Natural killer cell treated with Interleukin-12 subunit alpha and Interleukin-12 subunit beta and Interleukin-15 and Interleukin-18, amount 100 ng/mL, for 72 hours (primary cell): ENCODE results near the gene PTPRD. TPM values are rescaled to one million over a fixed set of nuclear protein-coding genes. Genes with fewer than 3 reads are reported as not detected.
A peak's percentile ranks its signal among the peaks of the same experiment; 100 is the strongest.

ENCODE experiments used
- ATAC-seq, 2 donors: fragments of 150-1000 bp; cut with Tn5 transposase in 1 of 2; sonication (Bioruptor Pico), chemical (Tn5 transposase) in 1 of 2; 2 replicates each; pipeline ENCODE4 v1.10.0; 2021
- DNase-seq: peaks from one replicate; pipeline ENCODE4 v3.0.0; 2022; ENCODE audit warnings: low spot score
- H3K27ac Mint-ChIP-seq, 2 donors: 1 replicate in 1 of 2; 2 replicates in 1 of 2; pipeline ENCODE4 v1.8.0; 2022; ENCODE audit warnings: mixed read lengths in 2 of 2, mild to moderate bottlenecking in 1 of 2, moderate library complexity in 1 of 2
- H3K27me3 Mint-ChIP-seq, 2 donors: 1 replicate in 1 of 2; 2 replicates in 1 of 2; pipeline ENCODE4 v1.8.0; 2022; ENCODE audit warnings: mixed read lengths in 2 of 2
- H3K36me3 Mint-ChIP-seq: one replicate; pipeline ENCODE4 v1.8.0; 2022; ENCODE audit warnings: mixed read lengths
- H3K4me1 Mint-ChIP-seq, 2 donors: 1 replicate in 1 of 2; 2 replicates in 1 of 2; pipeline ENCODE4 v1.8.0; 2022; ENCODE audit warnings: low read depth in 2 of 2, mixed read lengths in 2 of 2, mild to moderate bottlenecking in 1 of 2
- H3K4me3 Mint-ChIP-seq: one replicate; pipeline ENCODE4 v1.8.0; 2022; ENCODE audit warnings: mixed read lengths
- H3K9me3 Mint-ChIP-seq: 2 replicates; pipeline ENCODE4 v1.8.0; 2022; ENCODE audit warnings: mixed read lengths
- total RNA-seq, 2 donors: library from RNA; stranded (reverse); gene quantifications; one replicate each; pipeline ENCODE4 v1.2.3, GENCODE V29; 2022

The PTPRD gene
- total RNA-seq, 2 donors from 2014 or later = 0.53 to 3.7 TPM

GRCh38 chr9:8649807-8650206 lies 1963.0 kb downstream of the PTPRD start:
- peaks cover 9% of the 10 kb centered on the region for H3K9me3 Mint-ChIP-seq
- H3K4me1 Mint-ChIP-seq = peaks cover 0 to 4% of the 10 kb centered on the region in 2 donors
- H3K4me3 Mint-ChIP-seq = no peak overlapping the region
- peaks cover 0 to 3% of the 10 kb centered on the region in 2 donors for H3K27me3 Mint-ChIP-seq
- DNase-seq (no peak), ATAC-seq (no peak)
- H3K36me3 Mint-ChIP-seq = no peaks in the 10 kb centered on the region
- no peak overlapping the region for H3K27ac Mint-ChIP-seq

- no peak overlapping the region for H3K4me3 Mint-ChIP-seq
- DNase-seq (no peak), ATAC-seq (peak in 1 of 2 donors; percentile 85)
- peak overlapping the region; percentile 46 to 80 for H3K27ac Mint-ChIP-seq
- peaks cover 0 to 4% of the 10 kb centered on the region in 2 donors for H3K4me1 Mint-ChIP-seq
- peaks cover 9% of the 10 kb centered on the region for H3K9me3 Mint-ChIP-seq
- H3K27me3 Mint-ChIP-seq = peaks cover 0 to 3% of the 10 kb centered on the region in 2 donors
- H3K36me3 Mint-ChIP-seq = no peaks in the 10 kb centered on the region
Measured at GRCh38 chr9:8649160-8649559, 1963.6 kb downstream of the PTPRD start.

- no peaks in the 10 kb centered on the region for H3K27me3 Mint-ChIP-seq
- H3K4me3 Mint-ChIP-seq = no peak overlapping the region
- ATAC-seq (peak in 1 of 2 donors; percentile 8), DNase-seq (no peak)
- peaks cover 3% of the 10 kb centered on the region for H3K9me3 Mint-ChIP-seq
- H3K27ac Mint-ChIP-seq = peak overlapping the region; percentile 46 to 80
- no peaks in the 10 kb centered on the region for H3K36me3 Mint-ChIP-seq
- H3K4me1 Mint-ChIP-seq = peaks cover 0 to 4% of the 10 kb centered on the region in 2 donors
Measured at GRCh38 chr9:8648271-8648845, 1964.4 kb downstream of the PTPRD start.

- Mint-ChIP-seq H3K4me3 (no peak overlapping the region), H3K9me3 (peaks cover 3% of the 10 kb centered on the region)
Measured at GRCh38 chr9:8647824-8648223, 1965.0 kb downstream of the PTPRD start.

GRCh38 chr9:8644571-8644970 lies 1968.2 kb downstream of the PTPRD start:
- Mint-ChIP-seq H3K4me3 (no peak overlapping the region), H3K4me1 (peaks cover 0 to 4% of the 10 kb centered on the region in 2 donors), H3K9me3 (peaks cover 3% of the 10 kb centered on the region), H3K36me3 (no peaks in the 10 kb centered on the region), H3K27me3 (no peaks in the 10 kb centered on the region), H3K27ac (no peak overlapping the region)
- no peak for DNase-seq
- no peak for ATAC-seq

More at GRCh38 chr9:8647824-8648223, 1965.0 kb downstream of the PTPRD start:
- no peak for DNase-seq
- ATAC-seq = no peak
- Mint-ChIP-seq H3K27me3 (no peaks in the 10 kb centered on the region), H3K4me1 (peaks cover 0 to 4% of the 10 kb centered on the region in 2 donors), H3K36me3 (no peaks in the 10 kb centered on the region), H3K27ac (no peak overlapping the region)

GRCh38 chr9:8643896-8644295 lies 1968.9 kb downstream of the PTPRD start:
- H3K4me3 Mint-ChIP-seq = no peak overlapping the region
- no peaks in the 10 kb centered on the region for H3K36me3 Mint-ChIP-seq
- H3K4me1 Mint-ChIP-seq = no peaks in the 10 kb centered on the region
- H3K9me3 Mint-ChIP-seq = peaks cover 3% of the 10 kb centered on the region
- peak; percentile 30 to 31 for ATAC-seq
- no peak overlapping the region for H3K27ac Mint-ChIP-seq
- no peak for DNase-seq
- no peaks in the 10 kb centered on the region for H3K27me3 Mint-ChIP-seq

GRCh38 chr9:8643464-8643863 lies 1969.3 kb downstream of the PTPRD start:
- Mint-ChIP-seq H3K9me3 (peaks cover 3% of the 10 kb centered on the region), H3K36me3 (no peaks in the 10 kb centered on the region), H3K27ac (no peak overlapping the region), H3K4me1 (no peaks in the 10 kb centered on the region), H3K27me3 (no peaks in the 10 kb centered on the region), H3K4me3 (no peak overlapping the region)
- DNase-seq = no peak
- peak; percentile 46 to 63 for ATAC-seq

GRCh38 chr9:8640761-8641160 lies 1972.0 kb downstream of the PTPRD start:
- H3K4me3 Mint-ChIP-seq = no peak overlapping the region
- peaks cover 2% of the 10 kb centered on the region for H3K9me3 Mint-ChIP-seq
- H3K27me3 Mint-ChIP-seq = no peaks in the 10 kb centered on the region
- H3K36me3 Mint-ChIP-seq = no peaks in the 10 kb centered on the region
- no peak for ATAC-seq
- H3K4me1 Mint-ChIP-seq = no peaks in the 10 kb centered on the region
- no peak for DNase-seq
- H3K27ac Mint-ChIP-seq = no peak overlapping the region

GRCh38 chr9:8637626-8638025 lies 1975.2 kb downstream of the PTPRD start:
- no peaks in the 10 kb centered on the region for H3K4me1 Mint-ChIP-seq
- ATAC-seq = no peak
- DNase-seq = no peak
- H3K4me3 Mint-ChIP-seq = no peak overlapping the region
- H3K9me3 Mint-ChIP-seq = no peaks in the 10 kb centered on the region
- no peaks in the 10 kb centered on the region for H3K27me3 Mint-ChIP-seq
- H3K36me3 Mint-ChIP-seq = no peaks in the 10 kb centered on the region
- no peak overlapping the region for H3K27ac Mint-ChIP-seq

GRCh38 chr9:8633784-8634183 lies 1979.0 kb downstream of the PTPRD start:
- no peak for DNase-seq
- ATAC-seq = no peak
- H3K4me3 Mint-ChIP-seq = no peak overlapping the region
- no peaks in the 10 kb centered on the region for H3K4me1 Mint-ChIP-seq
- no peaks in the 10 kb centered on the region for H3K27me3 Mint-ChIP-seq
- H3K27ac Mint-ChIP-seq = no peak overlapping the region
- H3K36me3 Mint-ChIP-seq = no peaks in the 10 kb centered on the region
- no peaks in the 10 kb centered on the region for H3K9me3 Mint-ChIP-seq

- no peak overlapping the region for H3K27ac Mint-ChIP-seq
- ATAC-seq (no peak), DNase-seq (no peak)
- H3K4me3 Mint-ChIP-seq = no peak overlapping the region
- no peaks in the 10 kb centered on the region for H3K36me3 Mint-ChIP-seq
- H3K4me1 Mint-ChIP-seq = no peaks in the 10 kb centered on the region
- H3K9me3 Mint-ChIP-seq = peaks cover 2% of the 10 kb centered on the region
- H3K27me3 Mint-ChIP-seq = no peaks in the 10 kb centered on the region
Measured at GRCh38 chr9:8632493-8632892, 1980.3 kb downstream of the PTPRD start.

- no peaks in the 10 kb centered on the region for H3K27me3 Mint-ChIP-seq
- no peak for DNase-seq
- peaks cover 3% of the 10 kb centered on the region for H3K9me3 Mint-ChIP-seq
- no peak overlapping the region for H3K4me3 Mint-ChIP-seq
- no peaks in the 10 kb centered on the region for H3K36me3 Mint-ChIP-seq
- ATAC-seq = no peak
- H3K4me1 Mint-ChIP-seq = no peaks in the 10 kb centered on the region
- no peak overlapping the region for H3K27ac Mint-ChIP-seq
Measured at GRCh38 chr9:8628791-8629190, 1984.0 kb downstream of the PTPRD start.

GRCh38 chr9:8627976-8628679 lies 1984.7 kb downstream of the PTPRD start:
- Mint-ChIP-seq H3K36me3 (no peaks in the 10 kb centered on the region), H3K4me1 (no peaks in the 10 kb centered on the region), H3K27ac (no peak overlapping the region), H3K27me3 (no peaks in the 10 kb centered on the region), H3K9me3 (peaks cover 3% of the 10 kb centered on the region), H3K4me3 (no peak overlapping the region)
- ATAC-seq (no peak), DNase-seq (no peak)

- no peak for DNase-seq
- H3K27ac Mint-ChIP-seq = no peak overlapping the region
- no peak for ATAC-seq
- H3K27me3 Mint-ChIP-seq = peaks cover 0 to 9% of the 10 kb centered on the region in 2 donors
- peaks cover 10% of the 10 kb centered on the region for H3K9me3 Mint-ChIP-seq
- H3K4me1 Mint-ChIP-seq = no peaks in the 10 kb centered on the region
- H3K36me3 Mint-ChIP-seq = peaks cover 6% of the 10 kb centered on the region
- H3K4me3 Mint-ChIP-seq = no peak overlapping the region
Measured at GRCh38 chr9:8622871-8623270, 1989.9 kb downstream of the PTPRD start.
